Measurements from ENCODE around the gene NPFFR1. TPM values are rescaled to one million over a fixed set of nuclear protein-coding genes. Genes with fewer than 3 reads are reported as not detected.
A peak's percentile ranks its signal among the peaks of the same experiment; 100 is the strongest.

NPFFR1 gene
- total and polyA plus RNA-seq, 7 donors, result under 0.01 to 0.01 TPM; not detected in 5

GRCh38 chr10:70266701-70267100 is 17.1 kb downstream of the NPFFR1 start:
- peaks cover 5% of the 10 kb centered on the region for H3K4me1 ChIP-seq
- ATAC-seq (no peak), DNase-seq (no peak)
- WGBS, 3 donors, result 18 to 51% (median 42%) methylated on average over 1 of the region's 1 CpG
- H3K27me3 ChIP-seq (ENCODE audit: insufficient read depth in 3 of 3, low read length in 2 of 3), result no peaks in the 10 kb centered on the region
- H3K9me3 ChIP-seq, result no peaks in the 10 kb centered on the region
- TF ChIP-seq, protein P1, sequence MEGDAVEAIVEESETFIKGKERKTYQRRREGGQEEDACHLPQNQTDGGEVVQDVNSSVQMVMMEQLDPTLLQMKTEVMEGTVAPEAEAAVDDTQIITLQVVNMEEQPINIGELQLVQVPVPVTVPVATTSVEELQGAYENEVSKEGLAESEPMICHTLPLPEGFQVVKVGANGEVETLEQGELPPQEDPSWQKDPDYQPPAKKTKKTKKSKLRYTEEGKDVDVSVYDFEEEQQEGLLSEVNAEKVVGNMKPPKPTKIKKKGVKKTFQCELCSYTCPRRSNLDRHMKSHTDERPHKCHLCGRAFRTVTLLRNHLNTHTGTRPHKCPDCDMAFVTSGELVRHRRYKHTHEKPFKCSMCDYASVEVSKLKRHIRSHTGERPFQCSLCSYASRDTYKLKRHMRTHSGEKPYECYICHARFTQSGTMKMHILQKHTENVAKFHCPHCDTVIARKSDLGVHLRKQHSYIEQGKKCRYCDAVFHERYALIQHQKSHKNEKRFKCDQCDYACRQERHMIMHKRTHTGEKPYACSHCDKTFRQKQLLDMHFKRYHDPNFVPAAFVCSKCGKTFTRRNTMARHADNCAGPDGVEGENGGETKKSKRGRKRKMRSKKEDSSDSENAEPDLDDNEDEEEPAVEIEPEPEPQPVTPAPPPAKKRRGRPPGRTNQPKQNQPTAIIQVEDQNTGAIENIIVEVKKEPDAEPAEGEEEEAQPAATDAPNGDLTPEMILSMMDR (IDR thresholded peaks at IDR 0.05), result no peak
- H3K27ac ChIP-seq, result no peak overlapping the region
- H3K4me3 ChIP-seq, result no peak overlapping the region
- intact Hi-C loops (cut with DNase I), result loop anchor here in 1 of 2 donors (5.0 kb wide), 1 partner anchor 96 kb away; no protein-coding TSS in a partner anchor
- H3K36me3 ChIP-seq (ENCODE audit: insufficient read depth in 1 of 2, low read depth in 1 of 2), result no peaks in the 10 kb centered on the region

- 93 to 96% (median 94%) methylated on average over 7 of the region's 7 CpGs for WGBS, 3 donors
- no peak overlapping the region for H3K4me3 ChIP-seq
- TF ChIP-seq, protein P1 (IDR thresholded peaks at IDR 0.05), result no peak
- peaks cover 5% of the 10 kb centered on the region for H3K4me1 ChIP-seq
- no peak overlapping the region for H3K27ac ChIP-seq
- no peaks in the 10 kb centered on the region for H3K36me3 ChIP-seq (ENCODE audit: insufficient read depth in 1 of 2, low read depth in 1 of 2)
- no peaks in the 10 kb centered on the region for H3K9me3 ChIP-seq
- intact Hi-C loops (cut with DNase I), result loop anchor here in 1 of 2 donors (5.0 kb wide), 1 partner anchor 96 kb away; no protein-coding TSS in a partner anchor
- H3K27me3 ChIP-seq (ENCODE audit: insufficient read depth in 3 of 3, low read length in 2 of 3), result no peaks in the 10 kb centered on the region
- DNase-seq (no peak), ATAC-seq (no peak)
Observed at GRCh38 chr10:70266056-70266455, 17.7 kb downstream of the NPFFR1 start.

- peaks cover 5% of the 10 kb centered on the region for H3K4me1 ChIP-seq
- no peaks in the 10 kb centered on the region for H3K27me3 ChIP-seq (ENCODE audit: insufficient read depth in 3 of 3, low read length in 2 of 3)
- WGBS, 3 donors, result 49 to 53% (median 49%) methylated on average over 10 of the region's 10 CpGs
- TF ChIP-seq, protein P1 (IDR thresholded peaks at IDR 0.05), result no peak
- H3K27ac ChIP-seq, result no peak overlapping the region
- no peak overlapping the region for H3K4me3 ChIP-seq
- intact Hi-C loops (cut with DNase I), result loop anchor here in 1 of 2 donors (5.0 kb wide), 1 partner anchor 97 kb away; no protein-coding TSS in a partner anchor
- no peaks in the 10 kb centered on the region for H3K9me3 ChIP-seq
- H3K36me3 ChIP-seq (ENCODE audit: insufficient read depth in 1 of 2, low read depth in 1 of 2), result no peaks in the 10 kb centered on the region
- ATAC-seq (peak; percentile 48 to 56 (median 50)), DNase-seq (no peak)
Observed at GRCh38 chr10:70265032-70265689, 18.6 kb downstream of the NPFFR1 start.

- ATAC-seq (no peak), DNase-seq (no peak)
- TF ChIP-seq, protein P1 (IDR thresholded peaks at IDR 0.05), result no peak
- no peak overlapping the region for H3K27ac ChIP-seq
- intact Hi-C loops (cut with DNase I), result no loop called here
- H3K36me3 ChIP-seq (ENCODE audit: insufficient read depth in 1 of 2, low read depth in 1 of 2), result no peaks in the 10 kb centered on the region
- no peaks in the 10 kb centered on the region for H3K9me3 ChIP-seq
- no peak overlapping the region for H3K4me3 ChIP-seq
- H3K4me1 ChIP-seq, result no peaks in the 10 kb centered on the region
- H3K27me3 ChIP-seq (ENCODE audit: insufficient read depth in 3 of 3, low read length in 2 of 3), result peaks cover 0 to 13% (median 4%) of the 10 kb centered on the region in 3 donors
- WGBS, 3 donors, result 73 to 82% (median 74%) methylated on average over 3 of the region's 3 CpGs
Observed at GRCh38 chr10:70260734-70261133, 23.1 kb downstream of the NPFFR1 start.

Data from psoas muscle (tissue), 8 donors.